Cardiac septum (tissue), 1 donor: ENCODE measurements around the gene FXR2. TPM values are rescaled to one million over a fixed set of nuclear protein-coding genes. Genes with fewer than 3 reads are reported as not detected.

Experiments
- DNase-seq: peaks from one replicate; pipeline ENCODE4 v3.0.0-alpha.2; 2020; ENCODE audit warnings: low spot score
- intact Hi-C: fragments of 100-400 bp; cut with DNase I; formaldehyde crosslinking; loops from one replicate; pipeline ENCODE4 v1.14.0; 2022
- total RNA-seq: library from RNA; stranded (reverse); fragmentation: NEBNext Ultra II Directional; extraction: Animal tissue kit (Norgen Biotek cat#: 25700); gene quantifications from one replicate; pipeline ENCODE4 v1.2.1, GENCODE V29; 2021
- donor health status: DM: no; HTN: no; CAD: no.

Gene FXR2
- total RNA-seq, 1 donor from 2014 or later: 83.5 TPM

GRCh38 chr17:7577327-7578199 is 37.1 kb downstream of the FXR2 start:
- no peak for DNase-seq
- intact Hi-C loops: no loop called here

GRCh38 chr17:7576432-7576937 is 38.2 kb downstream of the FXR2 start:
- no peak for DNase-seq
- intact Hi-C loops: no loop called here

- DNase-seq: no peak
- intact Hi-C loops: no loop called here
Observed at GRCh38 chr17:7575959-7576358, 38.7 kb downstream of the FXR2 start.

- intact Hi-C loops: no loop called here
Observed at GRCh38 chr17:7575481-7575883, 39.2 kb downstream of the FXR2 start.

GRCh38 chr17:7574176-7574953 is 40.3 kb downstream of the FXR2 start:
- no peak for DNase-seq
- intact Hi-C loops: loop anchor here (5.0 kb wide), 1 partner anchor 322 kb away; the partner anchor contains the start of genes CTDNEP1 and ELP5

More at GRCh38 chr17:7575481-7575883, 39.2 kb downstream of the FXR2 start:
- no peak for DNase-seq

GRCh38 chr17:7573324-7574080 is 41.2 kb downstream of the FXR2 start:
- intact Hi-C loops: loop anchor here (5.0 kb wide), 1 partner anchor 321 kb away; the partner anchor contains the start of genes CTDNEP1 and ELP5
- DNase-seq: peak; percentile 95

GRCh38 chr17:7572588-7573323 is 41.9 kb downstream of the FXR2 start:
- intact Hi-C loops: loop anchor here (5.0 kb wide), 1 partner anchor 320 kb away; the partner anchor contains the start of genes CTDNEP1 and ELP5

GRCh38 chr17:7572338-7572587 is 42.4 kb downstream of the FXR2 start:
- DNase-seq: no peak
- intact Hi-C loops: loop anchor here (5.0 kb wide), 1 partner anchor 320 kb away; the partner anchor contains the start of genes CTDNEP1 and ELP5

More at GRCh38 chr17:7572588-7573323, 41.9 kb downstream of the FXR2 start:
- DNase-seq: peak; percentile 99

GRCh38 chr17:7570351-7570750 is 44.3 kb downstream of the FXR2 start:
- intact Hi-C loops: loop anchor here (5.0 kb wide), 1 partner anchor 318 kb away; the partner anchor contains the start of genes CTDNEP1 and ELP5
- no peak for DNase-seq

- intact Hi-C loops: no loop called here
- no peak for DNase-seq
Observed at GRCh38 chr17:7569571-7569970, 45.1 kb downstream of the FXR2 start.

- intact Hi-C loops: loop anchor here (5.0 kb wide), 1 partner anchor 206 kb away; the partner anchor contains the start of gene TMEM95
Observed at GRCh38 chr17:7563115-7563869, 51.4 kb downstream of the FXR2 start.

GRCh38 chr17:7562208-7562605 is 52.5 kb downstream of the FXR2 start:
- intact Hi-C loops: loop anchor here (5.0 kb wide), 1 partner anchor 205 kb away; the partner anchor contains the start of gene TMEM95
- DNase-seq: no peak

More at GRCh38 chr17:7563115-7563869, 51.4 kb downstream of the FXR2 start:
- DNase-seq: no peak

GRCh38 chr17:7561589-7562207 is 53.0 kb downstream of the FXR2 start, which contains the start of gene SENP3:
Gene SENP3, plus strand, starts transcription at chr17:7561919. Its CDS starts 1,158 bp downstream, at chr17:7563077.
- intact Hi-C loops: loop anchor here (1.0 to 5.0 kb wide), 4 partner anchors 47 to 204 kb away; partner anchors contain the start of genes FGF11, TMEM256 and TMEM95
- DNase-seq: peak; percentile 94

- intact Hi-C loops: loop anchor here (1.0 to 5.0 kb wide), 4 partner anchors 46 to 204 kb away; partner anchors contain the start of genes FGF11, TMEM256 and TMEM95
- DNase-seq: peak; percentile 95
Observed at GRCh38 chr17:7561028-7561575, 53.6 kb downstream of the FXR2 start.

- DNase-seq: no peak
- intact Hi-C loops: loop anchor here (1.0 to 5.0 kb wide), 4 partner anchors 46 to 203 kb away; partner anchors contain the start of genes FGF11, TMEM256 and TMEM95
Observed at GRCh38 chr17:7560172-7561027, 54.3 kb downstream of the FXR2 start.
